ENCODE data around the gene LEP.

- no peak for TF ChIP-seq CTCF (IDR thresholded peaks at IDR 0.05; ENCODE audit: low read depth, low read length, poor library complexity, severe bottlenecking)
- TF ChIP-seq EZH2phosphoT487 (IDR thresholded peaks at IDR 0.05; ENCODE audit: borderline replicate concordance, low read length): no peak
Observed at GRCh38 chr7:128263420-128263819, 22.3 kb downstream of the LEP start.

Data from DOHH2 (cell line).